Stimulated activated CD8-positive, alpha-beta memory T cell treated with anti-CD3 and anti-CD28 coated beads, Interleukin-4, amount 100 ng/mL, for 24 hours (primary cell): ENCODE data around the gene RIMKLB.

Source experiments
- DNase-seq: peaks from one replicate; pipeline ENCODE4 v3.0.0-alpha.2; 2020; ENCODE audit warnings: low read depth

The RIMKLB gene

GRCh38 chr12:8697476-8698131 lies at the start of gene RIMKLB:
Gene RIMKLB, plus strand, starts transcription at chr12:8697991. Its CDS starts 15,876 bp downstream, at chr12:8713867.
- peak; percentile 62 for DNase-seq

- DNase-seq = peak; percentile 52
Measured at GRCh38 chr12:8648576-8649205, 49.1 kb upstream of the RIMKLB start.

- DNase-seq = no peak
Measured at GRCh38 chr12:8655421-8655820, 42.4 kb upstream of the RIMKLB start.

- no peak for DNase-seq
Measured at GRCh38 chr12:8658346-8658745, 39.4 kb upstream of the RIMKLB start.

GRCh38 chr12:8661016-8661415 lies 36.8 kb upstream of the RIMKLB start:
- no peak for DNase-seq

- no peak for DNase-seq
Measured at GRCh38 chr12:8661751-8662150, 36.0 kb upstream of the RIMKLB start.

GRCh38 chr12:8662593-8662992 lies 35.2 kb upstream of the RIMKLB start, which contains the start of gene MFAP5:
Gene MFAP5, minus strand, starts transcription at chr12:8662826. Its CDS starts 722 bp downstream, at chr12:8662104.
- no peak for DNase-seq

GRCh38 chr12:8664228-8664913 lies 33.4 kb upstream of the RIMKLB start:
- no peak for DNase-seq

GRCh38 chr12:8665759-8666158 lies 32.0 kb upstream of the RIMKLB start:
- no peak for DNase-seq

GRCh38 chr12:8667270-8667669 lies 30.5 kb upstream of the RIMKLB start:
- no peak for DNase-seq

GRCh38 chr12:8668441-8668840 lies 29.4 kb upstream of the RIMKLB start:
- DNase-seq = no peak

- DNase-seq = no peak
Measured at GRCh38 chr12:8672381-8672780, 25.4 kb upstream of the RIMKLB start.

- no peak for DNase-seq
Measured at GRCh38 chr12:8675591-8676036, 22.2 kb upstream of the RIMKLB start.

- DNase-seq = no peak
Measured at GRCh38 chr12:8676651-8677050, 21.1 kb upstream of the RIMKLB start.

GRCh38 chr12:8677362-8677761 lies 20.4 kb upstream of the RIMKLB start:
- no peak for DNase-seq

GRCh38 chr12:8678661-8679111 lies 19.1 kb upstream of the RIMKLB start:
- DNase-seq = no peak

- no peak for DNase-seq
Measured at GRCh38 chr12:8680533-8680932, 17.3 kb upstream of the RIMKLB start.

GRCh38 chr12:8681129-8681884 lies 16.5 kb upstream of the RIMKLB start:
- DNase-seq = no peak

- no peak for DNase-seq
Measured at GRCh38 chr12:8685051-8685450, 12.7 kb upstream of the RIMKLB start.

GRCh38 chr12:8687846-8688601 lies 9.8 kb upstream of the RIMKLB start:
- no peak for DNase-seq

GRCh38 chr12:8689681-8690080 lies 8.1 kb upstream of the RIMKLB start:
- DNase-seq = no peak

- DNase-seq = no peak
Measured at GRCh38 chr12:8692573-8692972, 5.2 kb upstream of the RIMKLB start.
